Ramos (cell line): ENCODE measurements around the gene ZNF445.
"Not testable (repeated sequence)": the region's sequence is repeated elsewhere in the genome, so short reads cannot be mapped to it uniquely, and the experiment has no call there.

Experiments
- in situ Hi-C: fragments of 300-500 bp; cut with MboI; formaldehyde crosslinking; loops from one replicate; pipeline ENCODE4 v1.14.3; 2022; ENCODE audit warnings: low sequenced_read_pairs; ENCODE audit not compliant: unreplicated experiment

The ZNF445 gene

DNA sequence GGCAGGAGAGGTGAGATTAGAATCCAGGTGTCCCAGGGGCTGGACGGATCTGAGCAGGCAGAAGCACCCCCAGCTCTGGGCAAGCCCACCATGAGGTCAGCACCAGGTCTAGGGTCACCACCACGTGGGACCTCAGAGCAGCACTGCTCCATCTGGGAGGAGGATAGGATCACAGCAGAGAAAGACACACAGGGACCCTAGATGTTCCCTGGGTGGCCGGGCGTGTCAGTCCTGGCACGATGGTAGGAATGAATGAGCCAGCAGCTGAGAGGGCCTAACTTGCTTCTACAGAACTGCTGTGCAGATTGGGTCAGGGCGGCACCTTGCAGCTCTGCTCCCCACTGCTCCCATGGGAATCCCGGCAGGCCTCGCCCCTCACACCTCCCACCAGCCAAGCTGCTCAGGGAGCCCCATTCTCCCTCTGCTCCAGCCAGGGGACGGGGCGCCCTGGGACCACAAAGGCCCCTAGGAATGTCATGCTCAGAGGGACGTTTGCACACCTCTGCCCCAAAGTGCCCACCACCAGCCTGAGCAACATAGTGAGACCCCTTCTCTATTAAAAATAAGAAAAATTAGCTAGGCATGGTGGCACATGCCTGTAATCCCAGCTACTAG is 66.3 kb downstream of the ZNF445 start:
- in situ Hi-C loops, result no loop called here

DNA sequence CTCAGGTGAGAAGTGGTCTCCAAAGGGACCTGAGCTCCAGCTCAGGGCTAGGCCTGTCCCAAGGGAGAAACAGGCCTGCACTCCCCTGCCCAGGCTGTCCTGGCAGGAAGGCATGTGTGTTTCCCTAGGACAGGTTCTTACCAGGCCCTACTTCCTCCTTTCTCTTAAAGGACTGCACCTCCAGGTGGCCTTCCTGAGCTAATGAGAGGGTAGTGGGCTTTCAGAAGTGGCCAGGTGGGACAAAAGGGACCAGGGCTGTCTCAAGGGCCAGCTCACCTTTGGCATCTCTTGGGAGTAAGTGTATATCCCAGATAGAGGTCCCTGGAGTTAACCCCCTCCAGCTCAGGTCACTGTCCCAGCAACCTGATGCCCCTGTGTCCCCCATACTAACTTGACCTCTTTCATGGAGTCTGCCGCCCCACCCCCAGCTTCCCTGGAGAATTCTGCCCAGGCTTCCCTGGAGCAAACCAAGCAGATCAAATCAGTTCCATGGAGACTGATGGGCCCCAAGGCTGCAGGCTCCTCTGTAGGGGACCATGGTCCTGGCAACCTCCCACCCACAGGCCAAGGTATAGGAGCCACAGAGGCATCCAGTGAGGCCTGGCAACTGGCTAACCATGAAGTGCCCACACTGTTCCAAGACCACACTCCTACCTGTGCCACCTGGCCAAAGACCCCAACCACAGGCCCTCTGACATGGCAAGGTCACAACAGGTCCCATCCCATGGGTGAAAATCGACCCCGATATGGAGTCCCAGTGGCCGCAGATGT is 67.6 kb downstream of the ZNF445 start:
- in situ Hi-C loops, result no loop called here

DNA sequence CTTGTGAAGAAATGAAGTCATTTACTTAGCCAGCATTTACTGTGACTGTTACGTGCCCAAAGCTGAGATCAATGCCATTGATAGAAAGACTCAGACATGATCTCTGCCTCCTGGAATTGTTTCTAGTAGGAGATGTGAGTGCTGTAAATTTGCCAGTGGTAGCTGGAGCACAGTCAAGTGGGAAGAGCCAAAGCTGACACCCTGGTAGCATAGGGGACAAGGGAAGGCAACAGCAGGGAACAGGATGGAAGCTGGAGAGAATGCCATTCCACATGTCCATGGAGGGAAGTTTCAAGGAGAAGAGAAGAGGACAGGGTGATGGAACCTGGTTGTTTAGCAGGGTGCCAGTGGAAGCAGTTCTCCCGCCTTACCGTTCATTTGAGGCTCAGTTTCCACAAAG is 74.9 kb downstream of the ZNF445 start:
- in situ Hi-C loops, result no loop called here

DNA sequence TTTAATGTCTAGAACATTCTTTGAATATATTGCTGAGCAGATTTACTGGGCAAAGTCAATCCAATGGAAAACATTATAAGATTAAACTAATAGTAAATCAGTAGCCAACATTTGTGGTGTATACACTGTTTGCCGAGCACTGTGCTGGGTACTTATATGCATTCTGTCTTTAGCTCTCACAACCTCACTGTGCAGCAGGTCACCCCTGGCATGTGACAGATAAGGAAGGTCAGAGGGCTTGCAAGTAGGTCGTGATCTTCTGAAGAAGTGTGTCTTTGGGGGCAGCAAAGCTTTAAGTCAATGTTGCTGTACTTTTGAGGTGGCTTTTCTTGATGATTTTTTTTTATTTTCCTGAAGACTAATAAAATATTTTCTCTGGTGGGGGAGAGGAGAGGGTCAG is 76.7 kb downstream of the ZNF445 start:
- in situ Hi-C loops, result no loop called here

DNA sequence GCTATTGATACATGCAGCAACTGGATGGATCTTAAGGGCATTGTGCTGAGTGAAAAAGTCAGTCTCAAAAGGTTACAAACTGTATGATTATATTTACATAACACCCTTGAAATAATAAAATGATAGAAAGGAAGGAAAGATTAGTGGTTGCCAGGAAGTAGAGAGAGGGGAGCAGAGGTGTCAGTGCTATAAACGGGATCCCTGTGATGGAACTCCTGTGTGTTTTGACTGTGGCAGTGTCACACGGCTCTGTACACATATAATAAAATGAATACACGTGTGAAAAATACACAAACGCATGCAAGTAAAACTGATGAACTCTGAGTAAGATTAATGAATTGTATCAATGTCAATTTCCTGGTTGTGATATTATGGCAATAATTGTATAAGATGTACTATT is 78.6 kb downstream of the ZNF445 start:
- in situ Hi-C loops, result no loop called here

DNA sequence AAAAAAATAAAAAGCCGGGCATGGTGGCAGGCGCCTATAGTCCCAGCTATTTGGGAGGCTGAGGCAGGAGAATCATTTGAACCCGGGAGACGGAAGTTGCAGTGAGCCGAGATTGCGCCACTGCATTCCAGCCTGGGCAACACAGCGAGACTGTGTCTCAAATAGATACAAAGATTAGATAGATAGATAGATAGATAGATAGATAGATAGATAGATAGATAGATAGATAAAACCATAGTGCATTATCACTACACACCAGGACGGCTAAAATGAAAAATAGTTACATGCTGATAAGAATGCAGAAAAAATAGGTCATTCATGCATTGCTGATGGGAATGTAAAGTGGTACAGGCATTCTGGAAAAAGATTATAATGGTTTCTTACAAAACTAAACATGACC is 79.2 kb downstream of the ZNF445 start:
- in situ Hi-C loops, result not testable (repeated sequence)

DNA sequence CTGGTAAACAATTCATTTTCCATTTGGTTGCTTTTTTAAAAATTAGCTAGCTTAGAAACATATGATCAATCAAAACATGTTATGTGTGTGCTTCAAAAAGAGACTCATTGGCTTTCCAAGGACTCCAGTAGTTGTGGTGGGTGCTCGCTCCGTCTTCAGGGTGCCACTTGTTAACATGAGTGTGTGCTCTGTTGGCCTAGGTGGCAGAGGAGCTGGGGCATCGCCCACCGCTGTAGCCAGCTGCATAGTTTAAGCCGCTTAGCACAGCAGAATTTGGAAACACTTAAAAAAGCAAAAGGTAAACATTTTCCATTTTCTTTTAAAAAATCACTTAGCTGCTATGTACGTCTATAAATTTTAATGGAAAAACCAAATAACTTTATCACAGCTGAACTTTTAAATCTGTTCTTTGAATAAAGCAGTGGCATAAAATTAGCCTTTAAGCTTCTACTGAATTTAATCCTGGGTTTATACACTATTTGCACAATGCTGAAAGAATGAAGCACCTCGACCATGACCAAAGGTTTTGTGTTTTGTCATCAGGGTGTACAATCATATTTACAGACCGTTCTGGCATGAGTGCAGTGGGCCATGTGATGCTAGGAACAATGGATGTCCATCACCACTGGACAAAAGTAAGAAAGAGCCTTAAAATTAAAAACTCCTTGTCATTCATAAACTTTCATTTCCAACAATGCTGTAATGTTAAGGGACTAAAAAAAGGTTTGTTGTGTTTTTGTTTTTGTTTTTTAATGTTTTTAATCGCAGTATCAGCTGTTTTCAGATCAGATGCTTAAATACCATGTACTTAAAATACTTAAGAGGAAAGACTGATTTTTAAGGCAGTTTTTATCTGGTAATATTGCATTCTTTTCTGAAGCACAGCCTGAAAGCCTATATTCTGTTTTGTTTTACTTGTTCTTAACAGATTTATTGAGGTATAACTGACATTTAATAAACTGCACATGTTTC is 81.0 kb downstream of the ZNF445 start:
- in situ Hi-C loops, result no loop called here

DNA sequence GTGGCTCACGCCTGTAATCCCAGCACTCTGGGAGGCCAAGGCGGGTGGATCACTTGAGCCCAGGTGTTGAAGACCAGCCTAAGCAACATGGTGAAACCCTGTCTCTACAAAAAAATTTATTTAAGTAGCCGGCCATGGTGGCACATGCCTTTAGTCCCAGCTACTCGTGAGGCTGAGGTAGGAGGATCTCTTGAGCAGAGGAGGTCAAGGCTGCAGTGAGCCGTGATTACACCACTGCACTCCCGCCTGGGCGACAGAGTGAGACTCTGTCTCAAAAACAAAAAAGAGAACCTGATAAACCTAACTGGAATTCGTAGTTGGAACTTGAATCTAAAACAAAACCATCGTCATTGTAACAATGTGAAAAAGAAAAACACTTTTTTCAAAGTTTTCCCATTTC is 81.8 kb downstream of the ZNF445 start:
- in situ Hi-C loops, result no loop called here

DNA sequence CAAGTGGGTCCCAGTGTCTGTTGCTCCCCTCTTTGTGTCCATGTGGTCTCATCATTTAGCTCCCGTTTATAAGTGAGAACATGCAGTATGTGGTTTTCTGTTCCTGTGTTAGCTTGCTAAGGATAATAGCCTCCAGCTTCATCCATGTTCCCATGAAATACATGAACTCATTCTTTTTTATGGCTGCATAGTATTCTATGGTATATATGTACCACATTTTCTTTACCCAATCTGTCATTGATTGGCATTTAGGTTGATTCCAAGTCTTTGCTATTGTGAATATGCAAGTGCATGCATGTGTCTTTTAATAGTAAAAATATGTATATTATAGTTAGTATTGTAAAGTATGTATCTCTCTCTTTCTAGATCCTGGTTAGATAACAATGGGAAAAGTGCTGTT is 85.0 kb downstream of the ZNF445 start:
- in situ Hi-C loops, result no loop called here

DNA sequence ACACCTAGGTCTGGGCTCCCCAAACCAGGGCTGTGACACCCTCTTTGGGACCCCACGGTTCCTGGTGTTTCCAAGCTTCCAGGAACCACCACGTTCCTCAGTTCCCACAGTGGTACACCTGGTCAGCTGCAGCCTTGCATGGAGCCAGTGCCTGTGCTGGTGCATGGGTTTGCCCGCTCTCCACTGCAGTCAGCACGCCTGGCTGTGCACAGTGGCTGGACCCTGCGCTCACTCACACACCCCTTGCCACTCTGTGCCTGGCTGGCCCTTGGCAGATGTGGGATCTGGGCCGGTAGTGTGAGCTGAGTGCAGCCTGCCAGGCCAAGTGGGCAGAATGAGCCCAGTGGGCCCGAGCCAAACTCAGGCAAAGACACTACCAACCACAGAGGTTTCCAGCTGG is 90.1 kb downstream of the ZNF445 start:
- in situ Hi-C loops, result no loop called here
